Endothelial cell of umbilical vein (primary cell): ENCODE measurements around the gene KCNN1. TPM values are rescaled to one million over a fixed set of nuclear protein-coding genes. Genes with fewer than 3 reads are reported as not detected.

Experiments used
- BruUV-seq: library from RNA; stranded (reverse); fragments of 400-500 nt; replicated peaks from 2 replicates; lab custom pipeline; 2021; lab: Mats Ljungman, UMichigan
- CTCF ChIA-PET: fragments of 300-600, 350-600 bp; sonication (Branson Sonifier 250); formaldehyde crosslinking; loops from one replicate; lab custom pipeline; 2021; ENCODE audit warnings: antibody characterized with exemption, inconsistent platforms; lab: Charles Lee
- POLR2A ChIA-PET: fragments of 300-600, 350-600 bp; sonication (Branson Sonifier 250); formaldehyde crosslinking; loops from one replicate; lab custom pipeline; 2021; ENCODE audit warnings: antibody characterized with exemption, inconsistent platforms; lab: Charles Lee
- DNase-seq: peaks from one replicate; pipeline ENCODE4 v3.0.0-alpha.2; 2011; ENCODE audit warnings: low read depth, low spot score
- FAIRE-seq: peaks from 2 replicates; lab custom pipeline; 2011; peaks lifted over from hg19 to GRCh38; lab: Jason Lieb, UNC
- H2AFZ ChIP-seq: 2 replicates; pipeline ENCODE4 v1.6.0; 2012; ENCODE audit warnings: low read depth, low read length, control low read depth, inconsistent platforms
- H3K27ac ChIP-seq: 2 replicates; pipeline ENCODE4 v1.5.1; 2011; ENCODE audit warnings: low read depth, mild to moderate bottlenecking, control low read depth, low read length, moderate library complexity; ENCODE audit not compliant: insufficient read depth
- H3K27me3 ChIP-seq, 2 experiments: 2 replicates each; pipeline versions ENCODE4 v1.6.0 to v1.6.1; 2011; ENCODE audit warnings: low read length in 2 of 2, mixed read lengths in 1 of 2; ENCODE audit not compliant: control insufficient read depth in 2 of 2, insufficient read depth in 2 of 2
- H3K36me3 ChIP-seq, 2 experiments: 2 replicates in 1 of 2; 3 replicates in 1 of 2; pipeline ENCODE4 v1.5.1; 2011; ENCODE audit warnings: low read length in 2 of 2, mild to moderate bottlenecking in 1 of 2, moderate library complexity in 1 of 2; ENCODE audit not compliant: control insufficient read depth in 2 of 2, insufficient read depth in 2 of 2; ENCODE audit errors: extremely low read depth in 1 of 2
- H3K4me1 ChIP-seq: 3 replicates; pipeline ENCODE4 v1.5.1; 2011; ENCODE audit warnings: mild to moderate bottlenecking, low read length; ENCODE audit not compliant: control insufficient read depth, insufficient read depth; ENCODE audit errors: extremely low read depth
- H3K4me2 ChIP-seq: 2 replicates; pipeline ENCODE4 v1.6.1; 2011; ENCODE audit warnings: low read length, control low read depth, mixed read lengths; ENCODE audit not compliant: insufficient read depth
- H3K4me3 ChIP-seq, 3 experiments: fragments of 200-600 bp in 1 of 3; sonication (generic), shearing (Covaris generic) in 1 of 3; replicated peaks in 1 of 3; 2 replicates each; pipeline ENCODE4 v1.5.1; 2011 to 2016; ENCODE audit warnings: control low read depth in 3 of 3, low read length in 3 of 3, mild to moderate bottlenecking in 2 of 3, inconsistent platforms in 1 of 3, low read depth in 1 of 3, moderate library complexity in 1 of 3; ENCODE audit not compliant: insufficient read depth in 1 of 3
- H3K79me2 ChIP-seq: 2 replicates; pipeline ENCODE4 v1.6.0; 2012; ENCODE audit warnings: low read length, inconsistent platforms; ENCODE audit not compliant: control insufficient read depth, insufficient read depth
- H3K9ac ChIP-seq: replicated peaks from 2 replicates; pipeline ENCODE3; 2011; ENCODE audit warnings: low read length, control low read depth; ENCODE audit not compliant: insufficient read depth; ENCODE audit errors: extremely low read depth
- H3K9me1 ChIP-seq: replicated peaks from 3 replicates; pipeline ENCODE4 v1.6.0; 2011; ENCODE audit warnings: mild to moderate bottlenecking, low read length; ENCODE audit not compliant: control insufficient read depth, insufficient read depth; ENCODE audit errors: extremely low read depth
- H3K9me3 ChIP-seq: replicated peaks from 2 replicates; pipeline ENCODE4 v1.5.1; 2012; ENCODE audit warnings: low read length, inconsistent platforms; ENCODE audit not compliant: control insufficient read depth, insufficient read depth
- H4K20me1 ChIP-seq: replicated peaks from 2 replicates; pipeline ENCODE3; 2011; ENCODE audit warnings: mild to moderate bottlenecking, low read length; ENCODE audit not compliant: control insufficient read depth, insufficient read depth; ENCODE audit errors: extremely low read depth
- POLR2A ChIP-seq: IDR thresholded peaks from 2 replicates; pipeline ENCODE4 v1.6.1; 2012; ENCODE audit warnings: low read depth, mild to moderate bottlenecking, control low read depth, low read length
- dilution Hi-C: fragments of 300-500 bp; cut with MboI; formaldehyde crosslinking; loops from one replicate; pipeline ENCODE4 v1.15.0; 2019; ENCODE audit warnings: low sequenced_read_pairs; ENCODE audit not compliant: extremely low pct_ligation_motif_present
- intact Hi-C: fragments of 100-400 bp; cut with micrococcal nuclease; formaldehyde crosslinking; loops from one replicate; pipeline ENCODE4 v1.10.0; 2022
- polyA plus RNA-seq, 4 experiments: library from polyadenylated mRNA; depleted of rRNA in 3 of 4; stranded (reverse) in 3 of 4; unstranded in 1 of 4; fragments of >200 nt; gene quantifications; 2 replicates each; pipeline versions ENCODE4 v1.2.1 to v1.2.3, GENCODE V29; 2011 to 2012; ENCODE audit warnings: missing spikeins in 1 of 4
- small RNA-seq: library from RNA; depleted of rRNA; stranded (forward); fragments of <200 nt; gene quantifications from one replicate; pipeline ENCODE3, GENCODE V24; 2012; ENCODE audit warnings: low replicate concordance, low read depth; ENCODE audit not compliant: insufficient read depth, insufficient read length
- total RNA-seq: library from RNA; stranded (reverse); gene quantifications from 2 replicates; pipeline ENCODE4 v1.2.3, GENCODE V29; 2021
- TF ChIP-seq, protein P1 (sequence below), 2 donors: IDR thresholded peaks; 1 replicate in 1 of 2; 2 replicates in 1 of 2; pipeline ENCODE4 v1.5.1; 2011; ENCODE audit warnings: low read length in 2 of 2, mild to moderate bottlenecking in 2 of 2, moderate library complexity in 2 of 2, control low read depth in 1 of 2, inconsistent platforms in 1 of 2, low read depth in 1 of 2; ENCODE audit not compliant: insufficient read depth in 1 of 2; ENCODE audit errors: extremely low read depth in 1 of 2

Gene KCNN1
- total and polyA plus RNA-seq, 2 donors (not counting 3 experiments of a cell fraction or from before 2014, with no cell fraction given): 0.18 to 0.80 TPM

- no peak overlapping the region for H3K9ac ChIP-seq
- H3K4me1 ChIP-seq: peaks cover 5% of the 10 kb centered on the region
- DNase-seq: peak; percentile 29
- no peak for FAIRE-seq
- no TSS peak for BruUV-seq
- POLR2A ChIA-PET: no interaction called here
- no peak for TF ChIP-seq POLR2A
- TF ChIP-seq, protein P1, sequence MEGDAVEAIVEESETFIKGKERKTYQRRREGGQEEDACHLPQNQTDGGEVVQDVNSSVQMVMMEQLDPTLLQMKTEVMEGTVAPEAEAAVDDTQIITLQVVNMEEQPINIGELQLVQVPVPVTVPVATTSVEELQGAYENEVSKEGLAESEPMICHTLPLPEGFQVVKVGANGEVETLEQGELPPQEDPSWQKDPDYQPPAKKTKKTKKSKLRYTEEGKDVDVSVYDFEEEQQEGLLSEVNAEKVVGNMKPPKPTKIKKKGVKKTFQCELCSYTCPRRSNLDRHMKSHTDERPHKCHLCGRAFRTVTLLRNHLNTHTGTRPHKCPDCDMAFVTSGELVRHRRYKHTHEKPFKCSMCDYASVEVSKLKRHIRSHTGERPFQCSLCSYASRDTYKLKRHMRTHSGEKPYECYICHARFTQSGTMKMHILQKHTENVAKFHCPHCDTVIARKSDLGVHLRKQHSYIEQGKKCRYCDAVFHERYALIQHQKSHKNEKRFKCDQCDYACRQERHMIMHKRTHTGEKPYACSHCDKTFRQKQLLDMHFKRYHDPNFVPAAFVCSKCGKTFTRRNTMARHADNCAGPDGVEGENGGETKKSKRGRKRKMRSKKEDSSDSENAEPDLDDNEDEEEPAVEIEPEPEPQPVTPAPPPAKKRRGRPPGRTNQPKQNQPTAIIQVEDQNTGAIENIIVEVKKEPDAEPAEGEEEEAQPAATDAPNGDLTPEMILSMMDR (IDR thresholded peaks at IDR 0.05; ENCODE audit: extremely low read depth in 1 of 2, insufficient read depth in 1 of 2, low read depth in 1 of 2, low read length in 2 of 2): no peak
- peaks cover 2 to 5% of the 10 kb centered on the region in 2 experiments for H3K27me3 ChIP-seq
- dilution Hi-C loops (no loop called here), intact Hi-C loops (no loop called here)
- CTCF ChIA-PET: no interaction called here
- peak overlapping the region; percentile 2 for H2AFZ ChIP-seq
- no peaks in the 10 kb centered on the region for H3K79me2 ChIP-seq
- H3K4me2 ChIP-seq: no peak overlapping the region
- H3K36me3 ChIP-seq: no peaks in the 10 kb centered on the region
- H3K9me3 ChIP-seq: no peaks in the 10 kb centered on the region
- H4K20me1 ChIP-seq: no peaks in the 10 kb centered on the region
- no peaks in the 10 kb centered on the region for H3K9me1 ChIP-seq
- no peak overlapping the region for H3K27ac ChIP-seq
- H3K4me3 ChIP-seq: no peak overlapping the region
These were observed 82.5 kb downstream of the KCNN1 start for GRCh38 chr19:18049385-18049784.

Small RNA genes within 50 kb of the gene (small RNA-seq; reads per million reads assigned to genes)
- gene RNA5SP468: not detected

Other genes with a start within 250 kb of the KCNN1 start
- 143 and 166 TPM in 2 replicates for gene MAP1S, start 247.6 kb upstream of the KCNN1 start, total RNA-seq
- gene MAP1S, start 247.6 kb upstream of the KCNN1 start, polyA plus RNA-seq: 94.8 and 157 TPM in 2 replicates
- gene FCHO1, start 215.6 kb upstream of the KCNN1 start, total RNA-seq: 1.4 and 1.6 TPM in 2 replicates
- gene FCHO1, start 215.6 kb upstream of the KCNN1 start, polyA plus RNA-seq: 0.66 and 0.80 TPM in 2 replicates
- not detected in 2 replicates for gene B3GNT3, start 172.0 kb upstream of the KCNN1 start, total RNA-seq
- 0.10 TPM in 1 of 2 replicates, not detected in the other for gene B3GNT3, start 172.0 kb upstream of the KCNN1 start, polyA plus RNA-seq
- not detected in 2 replicates for gene INSL3, start 145.6 kb upstream of the KCNN1 start, total RNA-seq
- not detected in 2 replicates for gene INSL3, start 145.6 kb upstream of the KCNN1 start, polyA plus RNA-seq
- 3.1 and 3.4 TPM in 2 replicates for gene JAK3, start 119.1 kb upstream of the KCNN1 start, total RNA-seq
- gene JAK3, start 119.1 kb upstream of the KCNN1 start, polyA plus RNA-seq: 3.8 and 5.1 TPM in 2 replicates
- 1,947 and 1,970 TPM in 2 replicates for gene RPL18A, start 107.2 kb upstream of the KCNN1 start, total RNA-seq
- 2,869 and 3,230 TPM in 2 replicates for gene RPL18A, start 107.2 kb upstream of the KCNN1 start, polyA plus RNA-seq
- not detected in 2 replicates for gene SLC5A5, start 95.2 kb upstream of the KCNN1 start, total RNA-seq
- gene SLC5A5, start 95.2 kb upstream of the KCNN1 start, polyA plus RNA-seq: not detected in 2 replicates
- 115 and 123 TPM in 2 replicates for gene CCDC124, start 34.1 kb upstream of the KCNN1 start, total RNA-seq
- gene CCDC124, start 34.1 kb upstream of the KCNN1 start, polyA plus RNA-seq: 101 and 128 TPM in 2 replicates
- 17.2 and 17.4 TPM in 2 replicates for gene ARRDC2, start 41.1 kb downstream of the KCNN1 start, total RNA-seq
- gene ARRDC2, start 41.1 kb downstream of the KCNN1 start, polyA plus RNA-seq: 10.2 and 12.4 TPM in 2 replicates
- not detected in 2 replicates for gene IL12RB1, start 119.8 kb downstream of the KCNN1 start, total RNA-seq
- not detected in 2 replicates for gene IL12RB1, start 119.8 kb downstream of the KCNN1 start, polyA plus RNA-seq
- gene MAST3, start 130.7 kb downstream of the KCNN1 start, total RNA-seq: 2.7 and 4.2 TPM in 2 replicates
- 1.5 TPM in 2 replicates for gene MAST3, start 130.7 kb downstream of the KCNN1 start, polyA plus RNA-seq
- gene PIK3R2, start 186.1 kb downstream of the KCNN1 start, total RNA-seq: 14.4 and 15.2 TPM in 2 replicates
- 7.5 and 8.1 TPM in 2 replicates for gene PIK3R2, start 186.1 kb downstream of the KCNN1 start, polyA plus RNA-seq
- 0.74 and 1.1 TPM in 2 replicates for gene IFI30, start 206.7 kb downstream of the KCNN1 start, total RNA-seq
- 1.6 and 2.1 TPM in 2 replicates for gene IFI30, start 206.7 kb downstream of the KCNN1 start, polyA plus RNA-seq
- 13.8 and 16.1 TPM in 2 replicates for gene MPV17L2, start 226.1 kb downstream of the KCNN1 start, total RNA-seq
- gene MPV17L2, start 226.1 kb downstream of the KCNN1 start, polyA plus RNA-seq: 27.6 and 38.4 TPM in 2 replicates
- gene RAB3A, start 236.9 kb downstream of the KCNN1 start, total RNA-seq: 0.88 and 1.9 TPM in 2 replicates
- gene RAB3A, start 236.9 kb downstream of the KCNN1 start, polyA plus RNA-seq: 0.86 and 0.90 TPM in 2 replicates